IPS DF 19.7 (cell line): ENCODE data around the gene STAMBP.
"Not testable (repeated sequence)": the region's sequence is repeated elsewhere in the genome, so short reads cannot be mapped to it uniquely, and the experiment has no call there.

Experiments
- DNase-seq: peaks from one replicate; pipeline ENCODE4 v3.0.0-alpha.2; 2013; ENCODE audit warnings: low read depth, low spot score

Gene STAMBP

GRCh38 chr2:73887596-73888353, 59.0 kb downstream of the STAMBP start:
- DNase-seq: not testable (repeated sequence)

DNA sequence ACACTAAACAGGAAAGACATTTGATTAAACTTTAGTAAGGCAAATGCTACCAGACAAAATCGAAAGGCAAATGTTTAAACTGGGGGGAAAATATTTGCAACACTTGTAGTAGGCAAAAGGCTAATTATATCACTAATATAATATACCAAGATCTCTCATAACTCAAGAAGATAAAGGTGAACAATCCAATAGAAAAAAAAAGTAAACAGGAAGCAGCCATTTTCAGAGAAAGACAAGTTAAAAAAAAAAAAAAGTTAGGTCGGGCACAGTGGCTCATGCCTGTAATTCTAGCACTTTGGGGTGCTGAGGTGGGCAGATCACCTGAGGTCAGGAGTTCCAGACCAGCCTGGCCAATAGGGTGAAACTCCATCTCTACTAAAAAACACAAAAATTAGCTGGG, 59.6 kb downstream of the STAMBP start:
- DNase-seq: no peak

- no peak for DNase-seq
Observed at GRCh38 chr2:73889206-73889605, 60.4 kb downstream of the STAMBP start.

DNA sequence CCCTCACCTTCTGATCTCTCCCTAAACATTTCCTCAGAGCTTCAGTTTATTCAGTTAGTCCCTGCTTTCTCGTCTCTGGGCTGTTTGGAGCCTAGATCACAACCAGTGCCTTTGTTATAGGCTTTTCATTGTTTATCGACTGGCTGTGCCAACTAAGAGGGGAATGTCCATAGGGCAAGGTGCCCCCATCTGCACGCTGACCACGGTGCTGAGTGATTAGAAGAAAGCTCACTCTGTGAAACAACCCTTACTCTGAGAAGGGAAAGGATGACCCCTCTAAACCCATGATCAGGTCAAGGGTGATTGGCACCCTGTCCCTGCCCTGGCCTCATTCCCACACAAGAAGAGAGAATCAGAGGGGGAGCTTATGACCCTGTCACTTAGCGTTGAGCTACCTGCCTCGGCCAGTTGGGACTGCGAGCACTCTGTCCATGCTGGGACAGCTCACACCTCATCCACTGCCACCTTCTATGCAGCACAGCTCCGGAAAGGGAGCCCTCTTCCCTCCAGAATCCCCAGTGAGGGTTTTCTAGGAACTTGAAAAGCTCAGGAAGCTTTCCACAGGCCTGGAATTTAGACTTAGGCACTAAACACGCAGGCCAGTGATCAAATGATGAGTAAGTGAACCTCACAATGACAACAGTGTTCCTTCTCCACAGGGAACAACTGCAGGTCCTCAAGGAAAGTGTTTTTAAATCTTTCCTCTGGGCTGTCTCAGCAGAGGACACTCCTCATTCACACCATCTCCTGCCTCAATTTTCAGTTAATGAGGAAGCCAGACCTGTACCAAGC, 61.7 kb downstream of the STAMBP start:
- no peak for DNase-seq

DNA sequence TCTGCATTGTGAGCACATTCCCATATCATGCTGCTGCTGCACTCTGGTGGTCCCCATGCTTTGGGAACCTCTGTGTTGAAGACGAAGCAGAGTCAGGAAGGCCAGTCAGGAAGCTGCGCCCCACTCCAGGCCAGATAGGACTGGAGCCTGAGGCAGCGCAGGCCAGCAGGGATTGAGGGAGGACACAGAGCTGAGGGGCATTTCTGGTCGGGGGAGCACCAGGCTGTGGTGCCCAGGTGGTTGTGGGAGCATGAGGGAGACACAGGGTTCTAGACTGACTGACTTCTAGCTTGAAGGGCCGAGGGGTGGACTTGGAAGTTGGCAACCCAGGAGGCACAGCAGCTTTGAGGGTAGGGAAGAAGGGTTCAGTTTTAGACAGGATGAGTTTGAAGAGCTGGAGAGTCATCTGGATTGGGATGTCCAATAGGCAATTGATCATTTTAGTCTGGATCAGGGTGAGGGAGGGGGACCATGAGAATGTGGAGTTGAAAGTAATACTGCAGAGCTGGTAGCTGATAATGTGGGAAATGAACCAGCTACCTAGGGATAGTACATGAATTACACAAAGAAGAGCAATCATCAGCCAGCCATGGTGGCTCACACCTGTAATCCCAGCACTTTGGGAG, 62.6 kb downstream of the STAMBP start:
- no peak for DNase-seq

DNA sequence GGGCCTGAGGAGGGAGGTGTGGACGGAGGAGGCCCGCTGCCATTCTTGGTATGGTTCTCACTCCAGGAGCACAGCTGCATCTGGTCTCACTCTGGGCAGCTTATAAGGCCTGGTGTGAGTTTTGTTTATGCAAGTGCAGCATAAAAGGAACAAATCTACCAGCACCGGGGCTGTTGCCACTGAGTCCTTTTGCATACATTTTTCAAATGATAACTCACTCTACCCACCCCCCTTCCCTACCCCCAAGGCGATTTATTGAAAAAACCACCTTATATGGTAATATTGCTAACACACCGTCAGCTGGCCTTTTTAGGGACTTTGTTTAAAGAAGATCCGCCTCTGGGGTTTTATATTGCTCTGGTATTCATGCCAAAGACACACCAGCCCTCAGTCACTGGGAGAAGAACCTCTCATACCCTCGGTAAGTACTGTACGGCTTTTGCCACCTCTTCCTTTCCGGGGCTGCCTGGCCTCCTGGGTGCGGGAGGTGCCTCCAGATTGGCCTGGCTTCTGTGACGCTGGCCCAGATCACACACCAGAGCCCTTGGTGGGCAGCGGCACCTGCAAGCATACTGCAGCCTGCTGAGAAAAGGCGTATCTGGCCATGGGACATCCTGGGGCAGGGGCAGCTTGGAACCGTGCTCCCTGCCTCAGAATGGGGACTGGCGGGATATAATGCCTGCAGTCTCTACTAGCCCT, 64.0 kb downstream of the STAMBP start, which contains the start of gene ACTG2:
TSS of gene ACTG2 (plus strand) at position 378 of the 699 bp plus-strand sequence. CDS start 8,304 bp downstream, outside the sequence.
- DNase-seq: no peak

GRCh38 chr2:73893764-73894474, 65.2 kb downstream of the STAMBP start:
- no peak for DNase-seq

DNA sequence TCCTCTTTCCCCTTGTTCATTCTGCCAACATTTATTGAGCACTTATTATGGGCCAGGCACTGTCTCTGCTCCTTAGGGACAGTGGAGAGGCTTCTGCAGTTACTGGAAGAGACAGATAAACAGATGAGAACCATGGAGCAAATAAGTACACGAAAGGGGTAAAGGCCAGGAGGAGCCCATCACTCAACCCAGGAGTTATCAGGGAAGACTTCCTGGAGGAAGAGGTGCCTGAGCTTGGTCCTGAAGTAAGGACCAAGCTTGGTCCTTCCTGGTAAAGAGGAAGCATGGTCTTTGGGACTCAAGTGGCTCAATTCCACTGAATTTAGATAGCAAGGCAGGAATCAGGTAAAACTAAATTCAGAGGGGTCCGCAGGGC, 65.7 kb downstream of the STAMBP start:
- DNase-seq: no peak

- no peak for DNase-seq
Observed at GRCh38 chr2:73894877-73895276, 66.1 kb downstream of the STAMBP start.

DNA sequence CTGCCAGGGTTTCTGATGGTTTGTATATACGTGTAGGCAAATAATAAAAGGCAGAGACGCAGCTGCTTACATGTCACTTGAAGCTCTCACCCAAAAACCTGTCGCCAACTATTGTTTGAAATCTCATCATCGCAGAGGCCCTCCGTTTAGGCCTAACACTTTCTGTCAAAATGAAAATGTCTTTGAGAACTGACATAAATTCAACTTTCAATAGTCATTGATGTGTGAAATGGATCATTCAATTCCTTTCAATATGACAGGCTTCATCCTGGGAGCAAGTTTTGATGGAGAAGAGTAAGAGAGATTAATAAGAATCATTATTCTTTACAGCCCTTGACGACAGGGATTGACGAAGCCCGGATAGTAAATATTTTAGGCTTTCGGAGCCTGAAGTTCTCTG, 66.7 kb downstream of the STAMBP start:
- DNase-seq: no peak

- DNase-seq: no peak
Observed at GRCh38 chr2:73896362-73897239, 67.8 kb downstream of the STAMBP start.

DNA sequence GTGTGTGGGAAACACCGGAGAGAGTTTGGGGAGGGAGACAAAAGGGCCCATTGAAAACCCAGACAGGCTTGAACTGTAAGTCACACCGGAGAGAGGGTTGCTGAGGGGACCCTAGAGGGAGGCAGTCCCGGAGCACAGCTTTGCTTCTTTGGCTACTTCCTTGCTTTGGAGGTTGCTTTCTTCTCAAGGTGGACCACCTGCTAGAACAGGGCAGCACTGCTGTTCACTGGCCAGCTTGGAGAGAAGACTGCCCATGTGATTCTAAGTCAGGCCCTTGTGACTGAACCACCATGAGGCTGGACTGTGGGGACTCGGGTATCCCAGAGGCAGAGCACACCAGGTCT, 68.5 kb downstream of the STAMBP start:
- no peak for DNase-seq

- DNase-seq: no peak
Observed at GRCh38 chr2:73897934-73898333, 69.2 kb downstream of the STAMBP start.

GRCh38 chr2:73899801-73900336, 71.1 kb downstream of the STAMBP start:
- no peak for DNase-seq

- DNase-seq: no peak
Observed at GRCh38 chr2:73901143-73901542, 72.4 kb downstream of the STAMBP start.

DNA sequence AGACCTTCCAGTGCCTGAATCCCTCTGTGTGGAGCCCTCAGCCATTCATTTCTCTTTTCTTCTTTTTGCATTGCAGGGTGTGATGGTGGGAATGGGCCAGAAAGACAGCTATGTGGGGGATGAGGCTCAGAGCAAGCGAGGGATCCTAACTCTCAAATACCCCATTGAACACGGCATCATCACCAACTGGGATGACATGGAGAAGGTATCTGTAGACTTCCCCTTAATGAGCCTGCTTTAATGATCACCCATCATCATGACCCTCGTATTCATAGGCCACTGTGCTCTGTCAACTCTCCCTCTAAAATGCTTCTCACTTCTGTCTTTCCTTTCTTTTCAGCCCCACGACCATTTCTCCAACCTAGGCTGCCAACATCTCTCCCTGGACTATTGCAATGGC, 73.5 kb downstream of the STAMBP start:
- no peak for DNase-seq

DNA sequence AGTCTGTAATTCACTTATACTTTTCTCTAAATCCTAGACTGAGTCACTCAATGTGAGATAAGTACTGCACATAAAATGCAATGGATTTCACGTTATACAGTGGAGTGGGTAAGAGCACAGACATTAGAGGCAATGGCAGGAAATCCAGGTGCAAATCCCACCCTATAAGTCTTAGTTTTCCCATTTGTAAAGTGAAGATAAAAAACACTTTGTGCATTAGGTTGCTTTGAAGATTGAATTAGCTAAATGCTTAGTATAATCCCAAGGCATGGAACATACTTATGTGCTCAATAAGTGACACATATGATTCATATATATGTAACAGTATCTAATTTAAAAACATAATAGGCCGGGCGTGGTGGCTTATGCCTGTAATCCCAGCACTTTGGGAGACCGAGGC, 74.6 kb downstream of the STAMBP start:
- no peak for DNase-seq

GRCh38 chr2:73903949-73904613, 75.3 kb downstream of the STAMBP start:
- DNase-seq: not testable (repeated sequence)

GRCh38 chr2:73904952-73905351, 76.2 kb downstream of the STAMBP start:
- no peak for DNase-seq
